ENCODE data around the gene OR10T2. TPM values are rescaled to one million over a fixed set of nuclear protein-coding genes. Genes with fewer than 3 reads are reported as not detected.

Gene OR10T2
- total RNA-seq, 2 experiments from 2014 or later, result not detected

GRCh38 chr1:158362482-158362881 lies 36.8 kb downstream of the OR10T2 start:
- Mint-ChIP-seq H3K4me1 (ENCODE audit: low read depth) (no peaks in the 10 kb centered on the region), H3K27ac (no peak overlapping the region), H3K27me3 (peaks cover 12% of the 10 kb centered on the region), H3K36me3 (ENCODE audit: low read depth) (no peaks in the 10 kb centered on the region), H3K9me3 (no peaks in the 10 kb centered on the region), H3K4me3 (no peak overlapping the region)
- POLR2A ChIA-PET, result no interaction called here
- no peak for DNase-seq
- CTCF ChIA-PET, result no interaction called here
- no peak for TF ChIP-seq CTCF (IDR thresholded peaks at IDR 0.05)
- no peak for ATAC-seq
- intact Hi-C loops (cut with micrococcal nuclease), result no loop called here

- no peaks in the 10 kb centered on the region for H3K9me3 Mint-ChIP-seq
- H3K27ac Mint-ChIP-seq, result no peak overlapping the region
- DNase-seq (no peak), ATAC-seq (no peak)
- no peaks in the 10 kb centered on the region for H3K36me3 Mint-ChIP-seq (ENCODE audit: low read depth)
- no peaks in the 10 kb centered on the region for H3K4me1 Mint-ChIP-seq (ENCODE audit: low read depth)
- H3K4me3 Mint-ChIP-seq, result no peak overlapping the region
- ChIA-PET POLR2A (no interaction called here), CTCF (no interaction called here)
- no peak for TF ChIP-seq CTCF (IDR thresholded peaks at IDR 0.05)
- peaks cover 22% of the 10 kb centered on the region for H3K27me3 Mint-ChIP-seq
- intact Hi-C loops (cut with micrococcal nuclease), result no loop called here
Measured at GRCh38 chr1:158357441-158357840, 41.8 kb downstream of the OR10T2 start.

- Mint-ChIP-seq H3K4me3 (no peak overlapping the region), H3K9me3 (no peaks in the 10 kb centered on the region), H3K27me3 (peaks cover 22% of the 10 kb centered on the region), H3K4me1 (ENCODE audit: low read depth) (no peaks in the 10 kb centered on the region), H3K27ac (no peak overlapping the region), H3K36me3 (ENCODE audit: low read depth) (no peaks in the 10 kb centered on the region)
- DNase-seq, result no peak
- ChIA-PET POLR2A (no interaction called here), CTCF (no interaction called here)
- no peak for ATAC-seq
- no peak for TF ChIP-seq CTCF (IDR thresholded peaks at IDR 0.05)
- intact Hi-C loops (cut with micrococcal nuclease), result no loop called here
Measured at GRCh38 chr1:158356616-158357015, 42.6 kb downstream of the OR10T2 start.

- H3K4me3 Mint-ChIP-seq, result no peak overlapping the region
- DNase-seq (no peak), ATAC-seq (no peak)
- intact Hi-C loops (cut with micrococcal nuclease), result no loop called here
- ChIA-PET CTCF (no interaction called here), POLR2A (no interaction called here)
- H3K36me3 Mint-ChIP-seq (ENCODE audit: low read depth), result no peaks in the 10 kb centered on the region
- no peaks in the 10 kb centered on the region for H3K4me1 Mint-ChIP-seq (ENCODE audit: low read depth)
- H3K27ac Mint-ChIP-seq, result no peak overlapping the region
- H3K9me3 Mint-ChIP-seq, result no peaks in the 10 kb centered on the region
- H3K27me3 Mint-ChIP-seq, result peaks cover 22% of the 10 kb centered on the region
- no peak for TF ChIP-seq CTCF (IDR thresholded peaks at IDR 0.05)
Measured at GRCh38 chr1:158355773-158356285, 43.4 kb downstream of the OR10T2 start.

- no peak for DNase-seq
- no peak for TF ChIP-seq CTCF (IDR thresholded peaks at IDR 0.05)
- intact Hi-C loops (cut with micrococcal nuclease), result no loop called here
- H3K4me1 Mint-ChIP-seq (ENCODE audit: low read depth), result no peaks in the 10 kb centered on the region
- ATAC-seq, result no peak
- ChIA-PET POLR2A (no interaction called here), CTCF (interaction anchor here (1.3 kb wide), 1 partner anchor 150 kb away, joined by 3 read pairs; no protein-coding TSS in a partner anchor)
- H3K27ac Mint-ChIP-seq, result no peak overlapping the region
- no peaks in the 10 kb centered on the region for H3K9me3 Mint-ChIP-seq
- no peaks in the 10 kb centered on the region for H3K36me3 Mint-ChIP-seq (ENCODE audit: low read depth)
- peaks cover 20% of the 10 kb centered on the region for H3K27me3 Mint-ChIP-seq
- no peak overlapping the region for H3K4me3 Mint-ChIP-seq
Measured at GRCh38 chr1:158354255-158354654, 45.0 kb downstream of the OR10T2 start.
